Measurements from ENCODE around the gene TAS1R2. TPM values are rescaled to one million over a fixed set of nuclear protein-coding genes. Genes with fewer than 3 reads are reported as not detected.
A peak's percentile ranks its signal among the peaks of the same experiment; 100 is the strongest.

The TAS1R2 gene
- total and polyA plus RNA-seq, 9 of the 15 experiments (the other 6 are each of a cell fraction or from before 2014, with no cell fraction given) = not detected

DNA sequence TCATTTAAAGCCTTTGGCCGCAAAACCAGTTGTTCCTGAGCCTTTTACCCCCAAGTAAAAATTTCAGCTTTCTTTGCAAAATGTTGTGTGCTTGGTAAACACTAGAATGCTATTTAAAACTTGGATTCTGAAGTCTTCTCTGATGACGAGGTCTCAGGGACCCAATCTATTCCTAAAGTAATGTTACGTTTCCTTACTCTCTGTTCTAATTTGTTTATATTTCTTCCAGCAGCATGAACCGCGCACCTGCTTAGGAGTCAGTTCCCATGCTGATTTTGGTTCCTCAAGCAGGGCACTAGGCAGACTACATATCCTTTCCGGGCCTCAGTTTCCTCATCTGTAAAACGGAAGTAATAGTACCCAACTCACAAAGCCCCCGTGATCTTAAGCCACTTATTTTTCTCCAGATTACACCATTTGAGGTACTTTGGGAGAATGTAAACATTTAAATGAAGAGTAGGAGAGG lies 43.9 kb upstream of the TAS1R2 start:
- ChIA-PET CTCF (ENCODE audit: low intra/inter-chr PET ratio) (interaction anchor here (1.9 kb wide), 1 partner anchor 10 kb away, joined by 7 read pairs; no protein-coding TSS in a partner anchor), POLR2A (interaction anchor here (0.8 to 1.9 kb wide), 6 partner anchors 11 to 758 kb away, joined by 3 to 13 read pairs (median 4); partner anchors contain the start of genes EMC1 and MRTO4)
- DNase-seq (ENCODE audit: extremely low read depth in 1 of 4, low spot score in 3 of 4) (no peak), FAIRE-seq (no peak), ATAC-seq (no peak)
- BruUV-seq (replicated peaks) = TSS peak; percentile 84
- H2AFZ ChIP-seq (ENCODE audit: low read depth, low read length) = peak overlapping the region; percentile 99
- 0 out of 2 replicates have a peak, but pooled peaks cover 2% of the 10 kb centered on the region for H4K20me1 ChIP-seq (replicated peaks; ENCODE audit: control insufficient read depth, insufficient read depth, low read length)
- peak overlapping the region; percentile 80 for H3K4me2 ChIP-seq (ENCODE audit: insufficient read depth, low read length)
- H3K36me3 ChIP-seq (ENCODE audit: control insufficient read depth, insufficient read depth, low read length) = no peaks in the 10 kb centered on the region
- no peaks in the 10 kb centered on the region for H3K9me1 ChIP-seq (ENCODE audit: control insufficient read depth, insufficient read depth, low read length)
- H3K4me1 ChIP-seq (replicated peaks in 1 of 2; ENCODE audit: control insufficient read depth in 2 of 2, insufficient read depth in 2 of 2, low read length in 2 of 2) = peaks cover 36% of the 10 kb centered on the region in 2 experiments
- in situ Hi-C loops (cut with MboI) = loop anchor here (10.0 kb wide), 1 partner anchor 321 kb away; no protein-coding TSS in a partner anchor
- peaks cover 11% of the 10 kb centered on the region; the same call in 1 of the 3 replicates for H3K79me2 ChIP-seq (ENCODE audit: control insufficient read depth, insufficient read depth, low read length)
- H3K27ac ChIP-seq (ENCODE audit: extremely low read depth, low read depth, low read length) = peak overlapping the region; percentile 92
- no peaks in the 10 kb centered on the region for H3K27me3 ChIP-seq (ENCODE audit: control insufficient read depth in 2 of 2, insufficient read depth in 2 of 2, low read length in 2 of 2)
- 10% methylated on average over 8 of the region's 8 CpGs for WGBS (ENCODE audit: insufficient coverage, low coverage, missing lambda C conversion rate)
- intact Hi-C loops (cut with micrococcal nuclease) = loop anchor here (10.0 kb wide), 1 partner anchor 751 kb away; no protein-coding TSS in a partner anchor
- peak overlapping the region; percentile 77 for H3K4me3 ChIP-seq
- H3K9me3 ChIP-seq (replicated peaks; ENCODE audit: control insufficient read depth, insufficient read depth, low read depth, low read length) = no peaks in the 10 kb centered on the region
- H3K9ac ChIP-seq (ENCODE audit: insufficient read depth in 1 of 2, low read depth in 2 of 2, low read length in 2 of 2) = peak overlapping the region; percentile 89
- no peak for TF ChIP-seq TAF15 (IDR thresholded peaks at IDR 0.05; ENCODE audit: low read depth, low read length)
- TF ChIP-seq, protein P1, sequence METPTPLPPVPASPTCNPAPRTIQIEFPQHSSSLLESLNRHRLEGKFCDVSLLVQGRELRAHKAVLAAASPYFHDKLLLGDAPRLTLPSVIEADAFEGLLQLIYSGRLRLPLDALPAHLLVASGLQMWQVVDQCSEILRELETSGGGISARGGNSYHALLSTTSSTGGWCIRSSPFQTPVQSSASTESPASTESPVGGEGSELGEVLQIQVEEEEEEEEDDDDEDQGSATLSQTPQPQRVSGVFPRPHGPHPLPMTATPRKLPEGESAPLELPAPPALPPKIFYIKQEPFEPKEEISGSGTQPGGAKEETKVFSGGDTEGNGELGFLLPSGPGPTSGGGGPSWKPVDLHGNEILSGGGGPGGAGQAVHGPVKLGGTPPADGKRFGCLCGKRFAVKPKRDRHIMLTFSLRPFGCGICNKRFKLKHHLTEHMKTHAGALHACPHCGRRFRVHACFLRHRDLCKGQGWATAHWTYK (CRISPR knock-in tag; IDR thresholded peaks at IDR 0.05) = 0 out of 2 replicates have a peak, but pooled peaks have one; percentile 2
- TF ChIP-seq MTA1 (IDR thresholded peaks at IDR 0.05; ENCODE audit: borderline replicate concordance) = peak; percentile 18; the same call in 1 of the 2 replicates
- TF ChIP-seq SMARCA4 (IDR thresholded peaks at IDR 0.05) = peak; percentile 7; the same call in 1 of the 2 replicates
- peak; percentile 34 for TF ChIP-seq ETV1 (tag; conservative IDR thresholded peaks at IDR 0.05; ENCODE audit: low read depth)
- TF ChIP-seq NCOA2 (IDR thresholded peaks at IDR 0.05; ENCODE audit: partially characterized antibody in 2 of 2) = no peak
- TF ChIP-seq KHSRP (IDR thresholded peaks at IDR 0.05) = no peak
- 0 out of 2 replicates have a peak, but pooled peaks have one; percentile 37 for TF ChIP-seq NR1H2 (CRISPR knock-in tag; IDR thresholded peaks at IDR 0.05)
- TF ChIP-seq, protein P2, sequence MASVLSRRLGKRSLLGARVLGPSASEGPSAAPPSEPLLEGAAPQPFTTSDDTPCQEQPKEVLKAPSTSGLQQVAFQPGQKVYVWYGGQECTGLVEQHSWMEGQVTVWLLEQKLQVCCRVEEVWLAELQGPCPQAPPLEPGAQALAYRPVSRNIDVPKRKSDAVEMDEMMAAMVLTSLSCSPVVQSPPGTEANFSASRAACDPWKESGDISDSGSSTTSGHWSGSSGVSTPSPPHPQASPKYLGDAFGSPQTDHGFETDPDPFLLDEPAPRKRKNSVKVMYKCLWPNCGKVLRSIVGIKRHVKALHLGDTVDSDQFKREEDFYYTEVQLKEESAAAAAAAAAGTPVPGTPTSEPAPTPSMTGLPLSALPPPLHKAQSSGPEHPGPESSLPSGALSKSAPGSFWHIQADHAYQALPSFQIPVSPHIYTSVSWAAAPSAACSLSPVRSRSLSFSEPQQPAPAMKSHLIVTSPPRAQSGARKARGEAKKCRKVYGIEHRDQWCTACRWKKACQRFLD (CRISPR knock-in tag; IDR thresholded peaks at IDR 0.05) = 0 out of 2 replicates have a peak, but pooled peaks have one; percentile 24
- TF ChIP-seq, protein P3, sequence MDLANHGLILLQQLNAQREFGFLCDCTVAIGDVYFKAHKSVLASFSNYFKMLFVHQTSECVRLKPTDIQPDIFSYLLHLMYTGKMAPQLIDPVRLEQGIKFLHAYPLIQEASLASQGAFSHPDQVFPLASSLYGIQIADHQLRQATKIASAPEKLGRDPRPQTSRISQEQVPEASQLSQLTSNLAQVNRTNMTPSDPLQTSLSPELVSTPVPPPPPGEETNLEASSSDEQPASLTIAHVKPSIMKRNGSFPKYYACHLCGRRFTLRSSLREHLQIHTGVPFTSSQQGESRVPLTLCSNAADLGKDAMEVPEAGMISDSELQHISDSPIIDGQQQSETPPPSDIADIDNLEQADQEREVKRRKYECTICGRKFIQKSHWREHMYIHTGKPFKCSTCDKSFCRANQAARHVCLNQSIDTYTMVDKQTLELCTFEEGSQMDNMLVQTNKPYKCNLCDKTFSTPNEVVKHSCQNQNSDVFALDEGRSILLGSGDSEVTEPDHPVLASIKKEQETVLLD (IDR thresholded peaks at IDR 0.05) = 0 out of 2 replicates have a peak, but pooled peaks have one; percentile 3
- TF ChIP-seq C11orf30 (IDR thresholded peaks at IDR 0.05; ENCODE audit: low read depth) = no peak
- TF ChIP-seq, protein P4, sequence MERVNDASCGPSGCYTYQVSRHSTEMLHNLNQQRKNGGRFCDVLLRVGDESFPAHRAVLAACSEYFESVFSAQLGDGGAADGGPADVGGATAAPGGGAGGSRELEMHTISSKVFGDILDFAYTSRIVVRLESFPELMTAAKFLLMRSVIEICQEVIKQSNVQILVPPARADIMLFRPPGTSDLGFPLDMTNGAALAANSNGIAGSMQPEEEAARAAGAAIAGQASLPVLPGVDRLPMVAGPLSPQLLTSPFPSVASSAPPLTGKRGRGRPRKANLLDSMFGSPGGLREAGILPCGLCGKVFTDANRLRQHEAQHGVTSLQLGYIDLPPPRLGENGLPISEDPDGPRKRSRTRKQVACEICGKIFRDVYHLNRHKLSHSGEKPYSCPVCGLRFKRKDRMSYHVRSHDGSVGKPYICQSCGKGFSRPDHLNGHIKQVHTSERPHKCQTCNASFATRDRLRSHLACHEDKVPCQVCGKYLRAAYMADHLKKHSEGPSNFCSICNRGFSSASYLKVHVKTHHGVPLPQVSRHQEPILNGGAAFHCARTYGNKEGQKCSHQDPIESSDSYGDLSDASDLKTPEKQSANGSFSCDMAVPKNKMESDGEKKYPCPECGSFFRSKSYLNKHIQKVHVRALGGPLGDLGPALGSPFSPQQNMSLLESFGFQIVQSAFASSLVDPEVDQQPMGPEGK (CRISPR knock-in tag; IDR thresholded peaks at IDR 0.05; ENCODE audit: borderline replicate concordance) = 0 out of 2 replicates have a peak, but pooled peaks have one; percentile 64
- TF ChIP-seq CHD4 (IDR thresholded peaks at IDR 0.05; ENCODE audit: insufficient read depth, insufficient replicate concordance, low read depth, low read length, poor library complexity, severe bottlenecking) = peak; percentile 84
- TF ChIP-seq GABPB1 (CRISPR knock-in tag; IDR thresholded peaks at IDR 0.05) = 0 out of 2 replicates have a peak, but pooled peaks have one; percentile 24
- 0 out of 2 replicates have a peak, but pooled peaks have one; percentile 2 for TF ChIP-seq FOSL1 (tag; conservative IDR thresholded peaks at IDR 0.05)
- peak; percentile 28; the same call in 1 of the 2 replicates for TF ChIP-seq DPF2 (IDR thresholded peaks at IDR 0.05)
